Nephron progenitor cell (in vitro differentiated cells): ENCODE data around the gene KIF5A.
"Not testable (repeated sequence)": the region's sequence is repeated elsewhere in the genome, so short reads cannot be mapped to it uniquely, and the experiment has no call there.

ENCODE experiments used
- DNase-seq: peaks from one replicate; pipeline ENCODE4 v3.0.0; 2021
- H3K27ac Mint-ChIP-seq: 2 replicates; pipeline ENCODE4 v1.8.0; 2021; ENCODE audit warnings: mild to moderate bottlenecking, moderate library complexity, mixed read lengths
- H3K27me3 Mint-ChIP-seq: 2 replicates; pipeline ENCODE4 v1.8.0; 2021; ENCODE audit warnings: mild to moderate bottlenecking, low read depth, mixed read lengths; ENCODE audit not compliant: poor library complexity
- H3K36me3 Mint-ChIP-seq: 2 replicates; pipeline ENCODE4 v1.8.0; 2021; ENCODE audit warnings: low read depth, mixed read lengths
- H3K4me1 Mint-ChIP-seq: 2 replicates; pipeline ENCODE4 v1.8.0; 2021; ENCODE audit warnings: mixed read lengths
- H3K4me3 Mint-ChIP-seq: 2 replicates; pipeline ENCODE4 v1.8.0; 2021; ENCODE audit warnings: mild to moderate bottlenecking, moderate library complexity, mixed read lengths
- H3K9me3 Mint-ChIP-seq: 2 replicates; pipeline ENCODE4 v1.8.0; 2021; ENCODE audit warnings: mild to moderate bottlenecking, moderate library complexity, mixed read lengths
- CTCF ChIP-seq: fragments of 200-600 bp; sonication (generic); IDR thresholded peaks from 2 replicates; pipeline ENCODE4 v1.5.0; 2021; ENCODE audit warnings: antibody characterized with exemption

The KIF5A gene

GRCh38 chr12:57586128-57586527 is 36.3 kb downstream of the KIF5A start:
- Mint-ChIP-seq H3K36me3 (no peaks in the 10 kb centered on the region), H3K4me3 (no peak overlapping the region), H3K27me3 (peaks cover 11% of the 10 kb centered on the region), H3K27ac (no peak overlapping the region), H3K9me3 (no peaks in the 10 kb centered on the region), H3K4me1 (peaks cover 7% of the 10 kb centered on the region)
- TF ChIP-seq CTCF, result no peak
- no peak for DNase-seq

GRCh38 chr12:57586832-57587429 is 37.1 kb downstream of the KIF5A start:
- Mint-ChIP-seq H3K4me3 (no peak overlapping the region), H3K27ac (no peak overlapping the region)

GRCh38 chr12:57588951-57589610 is 39.2 kb downstream of the KIF5A start:
- not testable (repeated sequence) for H3K27ac Mint-ChIP-seq, H3K36me3 Mint-ChIP-seq, DNase-seq, H3K4me3 Mint-ChIP-seq, H3K9me3 Mint-ChIP-seq
- H3K4me1 Mint-ChIP-seq, result peaks cover 20% of the 10 kb centered on the region
- H3K27me3 Mint-ChIP-seq, result peaks cover 16% of the 10 kb centered on the region

More at GRCh38 chr12:57586832-57587429, 37.1 kb downstream of the KIF5A start:
- TF ChIP-seq CTCF, result no peak
- peaks cover 14% of the 10 kb centered on the region for H3K4me1 Mint-ChIP-seq
- H3K27me3 Mint-ChIP-seq, result peaks cover 13% of the 10 kb centered on the region
- no peaks in the 10 kb centered on the region for H3K36me3 Mint-ChIP-seq
- DNase-seq, result no peak
- H3K9me3 Mint-ChIP-seq, result no peaks in the 10 kb centered on the region

- H3K36me3 Mint-ChIP-seq, result no peaks in the 10 kb centered on the region
- H3K4me3 Mint-ChIP-seq, result peak overlapping the region; percentile 96
- DNase-seq, result no peak
- no peaks in the 10 kb centered on the region for H3K9me3 Mint-ChIP-seq
- H3K27me3 Mint-ChIP-seq, result peaks cover 16% of the 10 kb centered on the region
- H3K4me1 Mint-ChIP-seq, result peaks cover 20% of the 10 kb centered on the region
- TF ChIP-seq CTCF, result no peak
- H3K27ac Mint-ChIP-seq, result no peak overlapping the region
Observed at GRCh38 chr12:57590479-57590863, 40.6 kb downstream of the KIF5A start.

- Mint-ChIP-seq H3K36me3 (peaks cover 5% of the 10 kb centered on the region), H3K27me3 (peaks cover 16% of the 10 kb centered on the region), H3K4me3 (peak within 1 kb of the TSS; percentile 96), H3K27ac (no peak within 1 kb of the TSS), H3K4me1 (peaks cover 20% of the 10 kb centered on the region), H3K9me3 (no peaks in the 10 kb centered on the region)
- TF ChIP-seq CTCF, result no peak
- peak; percentile 75 for DNase-seq
Observed at GRCh38 chr12:57590864-57591781, 41.3 kb downstream of the KIF5A start, which contains the start of gene PIP4K2C. PIP4K2C (plus strand) TSS chr12:57591192; CDS start chr12:57591290, 98 bp downstream.

GRCh38 chr12:57591782-57592325 is 42.0 kb downstream of the KIF5A start:
- Mint-ChIP-seq H3K27ac (no peak overlapping the region), H3K9me3 (no peaks in the 10 kb centered on the region)

More at GRCh38 chr12:57591782-57592325, 42.0 kb downstream of the KIF5A start:
- Mint-ChIP-seq H3K4me1 (peaks cover 20% of the 10 kb centered on the region), H3K27me3 (peaks cover 16% of the 10 kb centered on the region), H3K36me3 (peaks cover 5% of the 10 kb centered on the region), H3K4me3 (peak overlapping the region; percentile 96)
- no peak for TF ChIP-seq CTCF
- no peak for DNase-seq
